H9 (cell line): ENCODE results near the gene C1orf21. TPM values are rescaled to one million over a fixed set of nuclear protein-coding genes. Genes with fewer than 3 reads are reported as not detected.

ENCODE experiments used
- DNase-seq: peaks from one replicate; pipeline ENCODE4 v3.0.0-alpha.2; 2017
- H2AFZ ChIP-seq: one replicate; pipeline ENCODE4 v1.6.1; 2013; ENCODE audit warnings: mild to moderate bottlenecking, low read length, control low read depth, moderate library complexity
- H2AK5ac ChIP-seq: 2 replicates; pipeline ENCODE4 v1.6.1; 2013; ENCODE audit warnings: low read length, control low read depth, mixed read lengths; ENCODE audit not compliant: insufficient read length
- H2BK120ac ChIP-seq: one replicate; pipeline ENCODE4 v1.6.1; 2013; ENCODE audit warnings: low read depth, mild to moderate bottlenecking, low read length, control low read depth, inconsistent platforms; ENCODE audit not compliant: poor library complexity, severe bottlenecking
- H2BK12ac ChIP-seq: 2 replicates; pipeline ENCODE4 v1.6.1; 2013; ENCODE audit warnings: low read length, control low read depth, mixed read lengths, low read depth; ENCODE audit not compliant: insufficient read length
- H2BK15ac ChIP-seq: 2 replicates; pipeline ENCODE4 v1.6.1; 2013; ENCODE audit warnings: low read depth, low read length, control low read depth
- H2BK20ac ChIP-seq: one replicate; pipeline ENCODE4 v1.6.1; 2013; ENCODE audit warnings: low read depth, mild to moderate bottlenecking, low read length, control low read depth, inconsistent platforms; ENCODE audit not compliant: poor library complexity, severe bottlenecking
- H2BK5ac ChIP-seq: 2 replicates; pipeline ENCODE4 v1.6.1; 2013; ENCODE audit warnings: low read length, control low read depth, mixed read lengths; ENCODE audit not compliant: insufficient read length
- H3K14ac ChIP-seq: 2 replicates; pipeline ENCODE4 v1.6.1; 2013; ENCODE audit warnings: low read length, control low read depth; ENCODE audit not compliant: insufficient read depth
- H3K18ac ChIP-seq: 2 replicates; pipeline ENCODE4 v1.6.1; 2013; ENCODE audit warnings: low read depth, mild to moderate bottlenecking, mixed read lengths, low read length, control low read depth; ENCODE audit not compliant: insufficient read length
- H3K23ac ChIP-seq: 2 replicates; pipeline ENCODE4 v1.6.1; 2013; ENCODE audit warnings: low read length, control low read depth, mixed read lengths, low read depth; ENCODE audit not compliant: insufficient read length
- H3K23me2 ChIP-seq: 2 replicates; pipeline ENCODE4 v1.6.1; 2013; ENCODE audit warnings: low read depth, mild to moderate bottlenecking, mixed read lengths, low read length, control low read depth; ENCODE audit not compliant: insufficient read length, poor library complexity, severe bottlenecking
- H3K27ac ChIP-seq: 2 replicates; pipeline ENCODE4 v1.5.1; 2013; ENCODE audit warnings: low read length, control low read depth, mixed read lengths, low read depth; ENCODE audit not compliant: insufficient read length
- H3K27me3 ChIP-seq: 2 replicates; pipeline ENCODE4 v1.6.1; 2013; ENCODE audit warnings: low read length, control low read depth, inconsistent platforms; ENCODE audit not compliant: insufficient read depth
- H3K4ac ChIP-seq: 2 replicates; pipeline ENCODE4 v1.6.1; 2013; ENCODE audit warnings: low read depth, mild to moderate bottlenecking, control low read depth, inconsistent platforms, low read length, moderate library complexity
- H3K4me1 ChIP-seq: 2 replicates; pipeline ENCODE4 v1.6.1; 2013; ENCODE audit warnings: low read length, control low read depth, inconsistent platforms; ENCODE audit not compliant: insufficient read depth
- H3K4me2 ChIP-seq: 2 replicates; pipeline ENCODE4 v1.6.1; 2013; ENCODE audit warnings: low read length, control low read depth, mixed read lengths; ENCODE audit not compliant: insufficient read length, insufficient read depth
- H3K56ac ChIP-seq: 2 replicates; pipeline ENCODE4 v1.6.1; 2013; ENCODE audit warnings: low read depth, mild to moderate bottlenecking, mixed read lengths, low read length, control low read depth; ENCODE audit not compliant: insufficient read length
- H3K79me1 ChIP-seq: 2 replicates; pipeline ENCODE4 v1.6.1; 2013; ENCODE audit warnings: low read depth, mild to moderate bottlenecking, moderate library complexity, low read length, control low read depth, inconsistent platforms; ENCODE audit not compliant: insufficient read depth, poor library complexity, severe bottlenecking
- H3K79me2 ChIP-seq: 2 replicates; pipeline ENCODE4 v1.6.1; 2013; ENCODE audit warnings: low read length, control low read depth, inconsistent platforms; ENCODE audit not compliant: insufficient read depth
- H3K9ac ChIP-seq: 2 replicates; pipeline ENCODE4 v1.6.1; 2013; ENCODE audit warnings: low read length, control low read depth, mixed read lengths; ENCODE audit not compliant: insufficient read length; ENCODE audit errors: extremely low read depth
- H3K9me3 ChIP-seq: one replicate; pipeline ENCODE4 v1.6.1; 2013; ENCODE audit warnings: low read depth, low read length, inconsistent platforms; ENCODE audit not compliant: control insufficient read depth
- H3T11ph ChIP-seq: one replicate; pipeline ENCODE4 v1.6.1; 2013; ENCODE audit warnings: mild to moderate bottlenecking, low read length, control low read depth, inconsistent platforms
- H4K20me1 ChIP-seq: one replicate; pipeline ENCODE4 v1.6.1; 2013; ENCODE audit not compliant: control insufficient read depth, insufficient read length, insufficient read depth
- H4K5ac ChIP-seq: 2 replicates; pipeline ENCODE4 v1.6.1; 2013; ENCODE audit warnings: low read depth, mild to moderate bottlenecking, mixed read lengths, low read length, control low read depth; ENCODE audit not compliant: insufficient read length
- H4K8ac ChIP-seq: replicated peaks from 2 replicates; pipeline ENCODE4 v1.6.1; 2013; ENCODE audit warnings: low read length, control low read depth, mixed read lengths, low read depth; ENCODE audit not compliant: insufficient read length
- H4K91ac ChIP-seq: 2 replicates; pipeline ENCODE4 v1.6.1; 2013; ENCODE audit warnings: low read depth, mild to moderate bottlenecking, moderate library complexity, mixed read lengths, low read length, control low read depth; ENCODE audit not compliant: insufficient read length
- H3K27ac Mint-ChIP-seq, 3 experiments: 2 replicates in 2 of 3; 3 replicates in 1 of 3; pipeline ENCODE4 v1.8.0; 2020 to 2021; ENCODE audit warnings: mixed read lengths in 3 of 3, mild to moderate bottlenecking in 1 of 3, moderate library complexity in 1 of 3
- H3K27me3 Mint-ChIP-seq: 2 replicates; pipeline ENCODE4 v1.8.0; 2021; ENCODE audit warnings: low read depth, mild to moderate bottlenecking, moderate library complexity, mixed read lengths
- H3K36me3 Mint-ChIP-seq, 3 experiments: 2 replicates in 2 of 3; 3 replicates in 1 of 3; pipeline ENCODE4 v1.8.0; 2020 to 2021; ENCODE audit warnings: low read depth in 3 of 3, mixed read lengths in 3 of 3; ENCODE audit not compliant: insufficient read depth in 1 of 3
- H3K4me1 Mint-ChIP-seq, 2 experiments: 2 replicates each; pipeline ENCODE4 v1.8.0; 2020; ENCODE audit warnings: mixed read lengths in 2 of 2
- H3K4me3 Mint-ChIP-seq, 2 experiments: 2 replicates in 1 of 2; 3 replicates in 1 of 2; pipeline ENCODE4 v1.8.0; 2020 to 2021; ENCODE audit warnings: mild to moderate bottlenecking in 2 of 2, mixed read lengths in 2 of 2, moderate library complexity in 1 of 2
- H3K9me3 Mint-ChIP-seq, 2 experiments: 2 replicates in 1 of 2; 3 replicates in 1 of 2; pipeline ENCODE4 v1.8.0; 2020; ENCODE audit warnings: mild to moderate bottlenecking in 2 of 2, mixed read lengths in 2 of 2, moderate library complexity in 1 of 2
- CTCF ChIP-seq: fragments of 200-600 bp; sonication (generic); conservative IDR thresholded peaks from 3 replicates; pipeline ENCODE4 v1.8.0; 2021; ENCODE audit warnings: antibody characterized with exemption, mild to moderate bottlenecking
- WGBS: extraction: QIAGEN DNeasy Blood & Tissue Kit; methylation state at CpG from one replicate; pipeline ENCODE4 v1.1.7; 2013; ENCODE audit warnings: missing lambda C conversion rate, low lambda C conversion rate, mixed read lengths; ENCODE audit not compliant: insufficient read length; ENCODE audit errors: extremely low coverage; 5-methylcytosine and 5-hydroxymethylcytosine counted together
- total RNA-seq: library from RNA; stranded (reverse); gene quantifications from 2 replicates; pipeline ENCODE4 v1.2.1, GENCODE V29; 2021

The C1orf21 gene
- total RNA-seq, 1 experiment from 2014 or later: 36.0 TPM

DNA sequence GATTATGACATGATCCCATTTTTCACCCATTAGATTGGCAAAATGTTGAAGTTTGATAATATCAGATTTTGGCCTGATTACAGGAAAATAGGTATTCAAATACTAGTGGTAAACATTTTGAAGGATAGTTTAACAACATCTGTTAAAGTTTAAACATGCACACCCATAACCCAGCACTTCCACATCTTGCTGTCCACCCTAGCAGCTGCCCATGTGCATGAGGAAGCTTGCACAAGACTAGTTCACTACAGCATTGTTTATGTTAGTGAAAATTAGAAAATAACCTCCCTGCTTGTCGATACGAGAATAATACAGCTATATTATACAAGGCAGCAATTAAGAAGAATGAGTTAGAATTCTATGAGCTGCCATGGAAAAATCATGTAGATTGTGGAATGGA, 127.6 kb downstream of the C1orf21 start:
- no peak for TF ChIP-seq CTCF
- H3K36me3 Mint-ChIP-seq: peaks cover 1 to 42% (median 2%) of the 10 kb centered on the region in 3 experiments; a peak in 5 of 7 replicates
- H3K4me3 Mint-ChIP-seq: no peak overlapping the region
- no peak overlapping the region for H4K5ac ChIP-seq
- no peak overlapping the region for H3K27ac Mint-ChIP-seq
- H3K23me2 ChIP-seq: no peaks in the 10 kb centered on the region
- no peaks in the 10 kb centered on the region for H3K27me3 ChIP-seq
- H3K4me2 ChIP-seq: no peak overlapping the region
- H3K4me1 ChIP-seq: no peaks in the 10 kb centered on the region
- no peaks in the 10 kb centered on the region for H3K79me2 ChIP-seq
- H3K14ac ChIP-seq: no peak overlapping the region
- no peak overlapping the region for H3K18ac ChIP-seq
- no peak overlapping the region for H3K27ac ChIP-seq
- H2BK5ac ChIP-seq: no peak overlapping the region
- H2BK120ac ChIP-seq: no peak overlapping the region
- no peak overlapping the region for H4K8ac ChIP-seq
- no peak overlapping the region for H3K9ac ChIP-seq
- no peaks in the 10 kb centered on the region for H3K9me3 Mint-ChIP-seq
- H3K79me1 ChIP-seq: no peaks in the 10 kb centered on the region
- H2AFZ ChIP-seq: no peak overlapping the region
- no peaks in the 10 kb centered on the region for H3K27me3 Mint-ChIP-seq
- H3K23ac ChIP-seq: no peak overlapping the region
- no peaks in the 10 kb centered on the region for H4K20me1 ChIP-seq
- H3K4ac ChIP-seq: no peak overlapping the region
- no peak overlapping the region for H2AK5ac ChIP-seq
- H3K4me1 Mint-ChIP-seq: peaks cover 5 to 30% of the 10 kb centered on the region in 2 experiments
- H3K9me3 ChIP-seq: no peaks in the 10 kb centered on the region
- H2BK20ac ChIP-seq: no peak overlapping the region
- no CpG with 5 or more reads among the region's 2 CpGs for WGBS
- H2BK12ac ChIP-seq: no peak overlapping the region
- no peak overlapping the region for H4K91ac ChIP-seq
- no peak for DNase-seq
- no peak overlapping the region for H3K56ac ChIP-seq
- no peak overlapping the region for H3T11ph ChIP-seq
- H2BK15ac ChIP-seq: no peak overlapping the region
